Psoas muscle (tissue), 8 donors: ENCODE results near the gene MYO3B. TPM values are rescaled to one million over a fixed set of nuclear protein-coding genes. Genes with fewer than 3 reads are reported as not detected.
"Not testable (repeated sequence)": the region's sequence is repeated elsewhere in the genome, so short reads cannot be mapped to it uniquely, and the experiment has no call there.

Experiments
- ATAC-seq, 4 donors: fragments of 200-7000 bp; cut with Tn5 transposase; one replicate each; pipeline ENCODE4 v1.9.1; 2020; ENCODE audit warnings: moderate library complexity in 3 of 4, mild to moderate bottlenecking in 2 of 4
- DNase-seq, 2 donors: peaks; one replicate each; pipeline ENCODE4 v3.0.0-alpha.2; 2020
- H3K27ac ChIP-seq: fragments of 200-600 bp; one replicate; pipeline ENCODE4 v1.8.0; 2022
- H3K27me3 ChIP-seq, 3 donors: fragments of 200-600 bp in 1 of 3; one replicate each; pipeline versions ENCODE4 v1.6.1 to v1.8.0; 2013 to 2022; ENCODE audit warnings: low read length in 2 of 3, mild to moderate bottlenecking in 2 of 3, moderate library complexity in 1 of 3; ENCODE audit not compliant: insufficient read depth in 3 of 3
- H3K36me3 ChIP-seq, 2 donors: fragments of 200-600 bp in 1 of 2; one replicate each; pipeline versions ENCODE4 v1.6.1 to v1.8.0; 2013 to 2022; ENCODE audit warnings: low read depth in 1 of 2, mild to moderate bottlenecking in 1 of 2, moderate library complexity in 1 of 2; ENCODE audit not compliant: insufficient read depth in 1 of 2
- H3K4me1 ChIP-seq: fragments of 200-600 bp; one replicate; pipeline ENCODE4 v1.8.0; 2022
- H3K4me3 ChIP-seq: fragments of 200-600 bp; one replicate; pipeline ENCODE4 v1.8.0; 2022; ENCODE audit warnings: mild to moderate bottlenecking
- H3K9me3 ChIP-seq: fragments of 200-600 bp; one replicate; pipeline ENCODE4 v1.8.0; 2022
- WGBS, 3 donors: extraction: QIAGEN DNeasy Blood & Tissue Kit; methylation state at CpG; one replicate each; pipeline versions ENCODE4 v1.1.6 to v1.1.7; 2013; 5-methylcytosine and 5-hydroxymethylcytosine counted together
- intact Hi-C, 2 donors: fragments of 100-400 bp; cut with DNase I; formaldehyde crosslinking; loops; one replicate each; pipeline versions ENCODE4 v1.11.0 to v1.14.2; 2022
- polyA plus RNA-seq, 3 donors: library from polyadenylated mRNA; stranded (reverse); fragments of 200-250 nt; gene quantifications; one replicate each; pipeline ENCODE4 v1.2.3, GENCODE V29; 2013
- total RNA-seq, 4 donors: library from RNA; stranded (reverse); fragmentation: NEBNext Ultra II Directional in 2 of 4; extraction: Animal tissue kit (Norgen Biotek cat#: 25700) in 2 of 4; gene quantifications; one replicate each; pipeline versions ENCODE4 v1.2.1 to v1.2.4, GENCODE V29; 2021 to 2023
- TF ChIP-seq, protein P1 (sequence below): fragments of 200-600 bp; IDR thresholded peaks from one replicate; pipeline ENCODE4 v1.8.0; 2022; ENCODE audit warnings: antibody characterized with exemption
- donor health status: healthy with polysubstance abuse.
- donor health status: DM: no; HTN: no; CAD: no; lungs with moderate emphysema.
- donor health status: Bipolar disorder and iron deficiency.
- donor health status: healthy.
- donor health status: DM: yes; HTN: yes; CAD: no.
- donor health status: DM: no; HTN: no; CAD: no.
- donor health status: DM: no; HTN: no; CAD: no.
- donor health status: DM: yes; HTN: yes; CAD: no.

MYO3B gene
- total and polyA plus RNA-seq, 7 donors: 0.04 to 0.32 TPM; not detected in 5

DNA sequence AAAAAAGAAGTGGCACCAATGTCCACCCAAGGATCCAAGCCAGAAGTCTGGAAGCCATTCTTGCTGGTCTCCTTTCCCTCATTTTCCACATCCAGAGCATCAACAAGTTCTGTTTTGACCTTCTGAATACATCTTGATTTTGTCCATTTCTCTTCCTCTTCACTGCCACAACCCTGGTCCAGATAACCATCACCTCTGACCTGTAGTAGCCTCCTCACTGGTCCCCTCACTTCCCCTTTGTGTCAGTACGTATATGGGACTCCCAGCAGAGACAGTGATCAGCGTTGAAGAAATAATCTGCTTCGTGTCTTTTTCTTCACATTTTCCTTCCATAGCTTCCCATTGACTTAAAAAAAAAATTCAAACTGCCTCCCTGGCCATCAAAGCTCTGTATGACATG, 427.9 kb downstream of the MYO3B start:
- intact Hi-C loops: no loop called here
- no peak for ATAC-seq
- TF ChIP-seq, protein P1, sequence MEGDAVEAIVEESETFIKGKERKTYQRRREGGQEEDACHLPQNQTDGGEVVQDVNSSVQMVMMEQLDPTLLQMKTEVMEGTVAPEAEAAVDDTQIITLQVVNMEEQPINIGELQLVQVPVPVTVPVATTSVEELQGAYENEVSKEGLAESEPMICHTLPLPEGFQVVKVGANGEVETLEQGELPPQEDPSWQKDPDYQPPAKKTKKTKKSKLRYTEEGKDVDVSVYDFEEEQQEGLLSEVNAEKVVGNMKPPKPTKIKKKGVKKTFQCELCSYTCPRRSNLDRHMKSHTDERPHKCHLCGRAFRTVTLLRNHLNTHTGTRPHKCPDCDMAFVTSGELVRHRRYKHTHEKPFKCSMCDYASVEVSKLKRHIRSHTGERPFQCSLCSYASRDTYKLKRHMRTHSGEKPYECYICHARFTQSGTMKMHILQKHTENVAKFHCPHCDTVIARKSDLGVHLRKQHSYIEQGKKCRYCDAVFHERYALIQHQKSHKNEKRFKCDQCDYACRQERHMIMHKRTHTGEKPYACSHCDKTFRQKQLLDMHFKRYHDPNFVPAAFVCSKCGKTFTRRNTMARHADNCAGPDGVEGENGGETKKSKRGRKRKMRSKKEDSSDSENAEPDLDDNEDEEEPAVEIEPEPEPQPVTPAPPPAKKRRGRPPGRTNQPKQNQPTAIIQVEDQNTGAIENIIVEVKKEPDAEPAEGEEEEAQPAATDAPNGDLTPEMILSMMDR: no peak

DNA sequence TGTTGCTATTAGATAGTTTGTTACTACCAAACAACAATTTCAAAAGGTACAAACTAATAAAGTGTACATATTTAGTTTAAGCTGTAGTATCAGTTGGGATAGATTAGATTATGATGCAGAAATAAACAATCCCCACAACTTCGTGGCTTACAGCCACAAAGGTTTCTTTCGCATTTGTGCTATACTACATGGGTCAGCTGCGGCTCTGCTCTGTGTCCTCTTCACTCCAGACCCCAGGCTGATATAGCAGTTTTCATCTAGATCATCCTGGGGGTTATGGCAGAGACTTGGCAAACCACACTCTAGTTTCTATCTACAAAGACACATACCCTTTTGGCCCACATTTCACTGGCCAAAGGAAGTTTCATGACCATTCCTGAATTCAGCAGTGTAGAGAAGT, 429.2 kb downstream of the MYO3B start:
- Histone ChIP-seq H3K4me1 (no peaks in the 10 kb centered on the region), H3K4me3 (no peak overlapping the region), H3K9me3 (no peaks in the 10 kb centered on the region), H3K27me3 (no peaks in the 10 kb centered on the region), H3K36me3 (no peaks in the 10 kb centered on the region), H3K27ac (no peak overlapping the region)
- TF ChIP-seq, protein P1: no peak
- DNase-seq (no peak), ATAC-seq (no peak)
- intact Hi-C loops: no loop called here
- WGBS, 3 donors: 85 to 90% (median 86%) methylated on average over 3 of the region's 3 CpGs

More for the DNA sequence above, 427.9 kb downstream of the MYO3B start:
- no peaks in the 10 kb centered on the region for H3K9me3 ChIP-seq
- no peaks in the 10 kb centered on the region for H3K27me3 ChIP-seq
- WGBS, 3 donors: 88 to 91% (median 90%) methylated on average over 3 of the region's 3 CpGs
- no peak overlapping the region for H3K27ac ChIP-seq
- no peak overlapping the region for H3K4me3 ChIP-seq
- H3K36me3 ChIP-seq: no peaks in the 10 kb centered on the region
- no peaks in the 10 kb centered on the region for H3K4me1 ChIP-seq
- DNase-seq: no peak

DNA sequence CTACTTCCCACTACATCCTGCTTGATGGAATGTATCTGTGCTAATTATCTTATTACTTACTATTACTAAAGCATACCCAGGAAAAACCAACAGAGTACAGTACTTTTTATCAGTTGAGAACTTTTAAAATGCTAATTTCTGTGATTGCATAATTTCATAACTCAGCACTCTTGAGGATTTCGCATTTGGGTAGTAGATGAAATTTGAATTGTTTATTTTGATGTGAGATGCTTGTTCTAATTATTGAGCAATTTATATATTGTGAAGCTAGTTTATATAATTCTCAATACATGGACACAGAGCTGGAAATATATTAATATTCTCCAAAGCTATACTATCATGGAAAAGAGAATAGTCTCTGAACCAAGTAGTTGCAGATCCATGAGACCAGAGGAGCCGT, 432.7 kb downstream of the MYO3B start:
- no peaks in the 10 kb centered on the region for H3K9me3 ChIP-seq
- no peaks in the 10 kb centered on the region for H3K36me3 ChIP-seq
- H3K4me1 ChIP-seq: no peaks in the 10 kb centered on the region
- H3K4me3 ChIP-seq: no peak overlapping the region
- ATAC-seq (no peak), DNase-seq (no peak)
- intact Hi-C loops: no loop called here
- TF ChIP-seq, protein P1: no peak
- H3K27ac ChIP-seq: no peak overlapping the region
- no peaks in the 10 kb centered on the region for H3K27me3 ChIP-seq
- WGBS, 3 donors: 85 to 87% (median 86%) methylated on average over 2 of the region's 2 CpGs

DNA sequence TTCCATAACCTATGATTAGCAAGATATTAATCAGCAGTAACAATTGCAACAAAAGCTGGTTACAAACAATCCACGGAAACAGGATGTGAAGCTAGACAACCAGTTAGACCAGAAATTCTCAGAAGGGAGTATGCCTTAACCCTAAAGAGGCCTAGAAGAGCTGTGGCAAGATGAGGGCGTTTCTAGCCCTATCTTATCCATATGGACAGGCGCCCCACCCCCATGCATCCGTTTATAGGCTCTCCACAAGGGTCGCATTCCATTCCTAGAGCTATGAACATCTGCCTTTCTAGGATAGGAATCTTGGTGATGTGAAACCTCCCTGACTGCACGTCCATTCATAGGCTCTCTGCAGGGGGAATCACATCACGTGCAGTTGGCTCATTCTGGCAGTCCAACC, 441.0 kb downstream of the MYO3B start:
- H3K4me1 ChIP-seq, intact Hi-C loops, H3K36me3 ChIP-seq, H3K9me3 ChIP-seq, DNase-seq, H3K27ac ChIP-seq, H3K27me3 ChIP-seq, H3K4me3 ChIP-seq, ATAC-seq: not testable (repeated sequence)
- 74 to 82% (median 79%) methylated on average over 5 of the region's 7 CpGs for WGBS, 3 donors

DNA sequence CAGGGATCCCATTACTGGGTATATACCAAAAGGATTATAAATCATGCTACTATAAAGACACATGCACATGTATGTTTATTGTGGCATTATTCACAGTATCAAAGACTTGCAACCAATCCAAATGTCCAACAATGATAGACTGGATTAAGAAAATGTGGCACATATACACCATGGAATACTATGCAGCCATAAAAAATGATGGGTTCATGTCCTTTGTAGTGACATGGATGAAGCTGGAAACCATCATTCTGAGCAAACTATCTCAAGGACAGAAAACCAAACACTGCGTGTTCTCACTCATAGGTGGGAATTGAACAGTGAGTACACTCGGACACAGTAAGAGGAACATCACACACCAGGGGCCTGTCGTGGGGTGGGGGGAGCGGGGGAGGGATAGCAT, 457.1 kb downstream of the MYO3B start:
- WGBS, 3 donors: 95 to 96% (median 95%) methylated on average over 4 of the region's 4 CpGs
- intact Hi-C loops, H3K27me3 ChIP-seq: not testable (repeated sequence)

DNA sequence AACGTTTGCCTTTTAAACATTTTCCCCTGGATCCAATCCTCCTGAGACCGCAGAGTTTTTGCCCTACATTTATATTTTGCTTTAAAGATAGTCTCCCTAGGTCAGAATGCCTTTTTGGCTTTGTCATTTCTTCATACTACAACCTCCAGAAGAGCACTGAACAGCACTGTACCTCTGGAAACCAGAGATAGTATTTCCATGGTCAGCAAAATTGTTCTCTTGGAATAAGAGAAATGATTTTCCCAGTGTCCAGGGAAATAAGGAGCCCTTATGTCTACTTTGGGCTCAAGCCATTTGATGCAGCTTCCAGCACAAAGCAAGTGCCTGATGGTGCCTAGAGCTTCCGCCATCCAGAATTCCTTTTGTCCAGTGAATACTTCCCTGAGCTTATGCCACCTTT, 461.7 kb downstream of the MYO3B start:
- no peak overlapping the region for H3K27ac ChIP-seq
- no peaks in the 10 kb centered on the region for H3K9me3 ChIP-seq
- H3K4me1 ChIP-seq: no peaks in the 10 kb centered on the region
- intact Hi-C loops: no loop called here
- TF ChIP-seq, protein P1: no peak
- H3K4me3 ChIP-seq: no peak overlapping the region
- no peaks in the 10 kb centered on the region for H3K27me3 ChIP-seq
- ATAC-seq: no peak
- 76 to 86% (median 77%) methylated on average over 3 of the region's 3 CpGs for WGBS, 3 donors
- no peaks in the 10 kb centered on the region for H3K36me3 ChIP-seq
- no peak for DNase-seq

More for the DNA sequence above, 457.1 kb downstream of the MYO3B start:
- not testable (repeated sequence) for H3K27ac ChIP-seq, H3K9me3 ChIP-seq, H3K4me1 ChIP-seq, H3K36me3 ChIP-seq, DNase-seq, ATAC-seq, H3K4me3 ChIP-seq
